A673 (cell line): ENCODE data around the gene IPCEF1. TPM values are rescaled to one million over a fixed set of nuclear protein-coding genes. Genes with fewer than 3 reads are reported as not detected.

Experiments used
- BruUV-seq: library from RNA; stranded (reverse); fragments of 400-500 nt; replicated peaks from 2 replicates; lab custom pipeline; 2021; lab: Mats Ljungman, UMichigan
- CTCF ChIA-PET: fragments of 300-600 bp; sonication (Branson Sonifier 250); formaldehyde crosslinking; loops from one replicate; lab custom pipeline; 2022; ENCODE audit warnings: antibody characterized with exemption; lab: Charles Lee
- POLR2A ChIA-PET: fragments of 300-600 bp; sonication (Branson Sonifier 250); formaldehyde crosslinking; loops from one replicate; lab custom pipeline; 2022; ENCODE audit warnings: antibody characterized with exemption; ENCODE audit not compliant: low non-redundant PET; lab: Charles Lee
- DNase-seq: peaks from one replicate; pipeline ENCODE4 v3.0.0-alpha.2; 2015; ENCODE audit warnings: low spot score
- H3K27ac ChIP-seq: fragments of 200-600 bp; sonication (generic); 2 replicates; pipeline ENCODE4 v1.5.1; 2016; ENCODE audit warnings: mixed run types, low read depth, mild to moderate bottlenecking, mixed read lengths, antibody characterized with exemption, low read length; ENCODE audit not compliant: poor library complexity, severe bottlenecking
- H3K27me3 ChIP-seq: fragments of 200-600 bp; sonication (generic); replicated peaks from 2 replicates; pipeline ENCODE4 v1.6.1; 2017; ENCODE audit warnings: mixed run types, low read depth, mild to moderate bottlenecking, mixed read lengths, antibody characterized with exemption, low read length; ENCODE audit not compliant: insufficient read depth, poor library complexity
- H3K36me3 ChIP-seq: fragments of 200-600 bp; sonication (generic); 2 replicates; pipeline ENCODE4 v1.6.1; 2016; ENCODE audit warnings: mixed run types, mild to moderate bottlenecking, mixed read lengths, antibody characterized with exemption, low read length; ENCODE audit not compliant: insufficient read depth, poor library complexity, severe bottlenecking
- H3K4me1 ChIP-seq: fragments of 200-600 bp; sonication (generic); 2 replicates; pipeline ENCODE4 v1.6.1; 2017; ENCODE audit warnings: mixed run types, mild to moderate bottlenecking, mixed read lengths, antibody characterized with exemption, low read length; ENCODE audit not compliant: insufficient read depth, poor library complexity, severe bottlenecking
- H3K4me3 ChIP-seq: fragments of 200-600 bp; sonication (generic); 2 replicates; pipeline ENCODE4 v1.5.1; 2016; ENCODE audit warnings: low read depth, mixed run types, mild to moderate bottlenecking, mixed read lengths, low read length; ENCODE audit not compliant: poor library complexity, severe bottlenecking
- H3K9me3 ChIP-seq: fragments of 200-600 bp; sonication (generic); 2 replicates; pipeline ENCODE4 v1.6.1; 2016; ENCODE audit warnings: mixed run types, low read depth, mild to moderate bottlenecking, mixed read lengths, antibody characterized with exemption, low read length; ENCODE audit not compliant: poor library complexity, severe bottlenecking
- EZH2 ChIP-seq: fragments of 200-600 bp; sonication (generic); IDR thresholded peaks from 2 replicates; pipeline ENCODE4 v1.6.1; 2017; ENCODE audit warnings: borderline replicate concordance, low read depth, mild to moderate bottlenecking, mixed read lengths, antibody characterized with exemption, low read length; ENCODE audit not compliant: poor library complexity, severe bottlenecking
- intact Hi-C: fragments of 100-400 bp; cut with micrococcal nuclease; formaldehyde crosslinking; loops from one replicate; pipeline ENCODE4 v1.10.0; 2022; ENCODE audit not compliant: unreplicated experiment
- total RNA-seq: library from RNA; stranded (reverse); gene quantifications from 2 replicates; pipeline ENCODE4 v1.2.3, GENCODE V29; 2021
- TF ChIP-seq, protein P1 (sequence below): fragments of 300-800, 200-600 bp; sonication (generic); conservative IDR thresholded peaks from 2 replicates; pipeline ENCODE4 v1.5.1; 2017; ENCODE audit warnings: low read depth, mild to moderate bottlenecking, antibody characterized with exemption, low read length, moderate library complexity, mixed read lengths

Gene IPCEF1
- total RNA-seq, 1 experiment from 2014 or later = 1.4 TPM

DNA sequence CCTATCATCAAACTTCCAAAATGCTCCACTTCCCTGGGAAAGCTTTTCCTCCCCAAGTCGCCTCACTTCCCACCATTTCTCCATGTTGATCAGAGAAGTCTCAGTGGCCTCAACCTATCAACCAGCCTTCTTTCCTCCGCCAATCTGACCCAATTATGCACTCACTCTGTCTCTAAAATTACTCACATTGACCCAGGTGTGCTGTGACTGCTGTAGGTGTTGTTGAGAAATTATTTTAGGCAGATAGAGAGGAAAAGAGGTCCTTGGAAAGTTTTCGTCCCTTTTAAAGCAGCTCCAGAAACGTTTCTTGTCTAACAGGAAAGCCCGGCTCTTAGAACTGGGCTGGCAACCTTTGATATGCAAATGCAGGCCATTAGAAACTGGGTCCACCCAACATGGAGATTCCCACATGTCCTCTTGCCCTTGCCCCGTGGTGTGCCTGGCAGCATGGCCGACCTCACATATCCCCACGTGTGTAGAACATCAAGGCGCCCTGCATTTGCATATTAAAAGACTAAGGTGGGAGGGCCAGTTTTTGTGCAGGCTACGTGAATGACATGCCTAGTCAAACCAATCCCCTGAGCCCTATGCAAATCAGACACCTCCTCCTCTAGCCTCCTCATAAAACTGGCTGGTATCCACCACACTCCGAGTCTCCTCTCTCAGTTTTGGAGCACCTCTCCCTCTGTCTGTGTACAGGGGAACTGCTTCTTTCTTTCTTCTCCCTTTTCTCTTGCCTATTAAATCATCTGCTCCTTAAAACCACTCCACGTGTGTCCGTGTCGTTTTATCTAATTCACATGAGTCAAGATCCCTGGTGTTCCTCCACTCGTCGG lies 12.9 kb downstream of the IPCEF1 start:
- no TSS peak for BruUV-seq

DNA sequence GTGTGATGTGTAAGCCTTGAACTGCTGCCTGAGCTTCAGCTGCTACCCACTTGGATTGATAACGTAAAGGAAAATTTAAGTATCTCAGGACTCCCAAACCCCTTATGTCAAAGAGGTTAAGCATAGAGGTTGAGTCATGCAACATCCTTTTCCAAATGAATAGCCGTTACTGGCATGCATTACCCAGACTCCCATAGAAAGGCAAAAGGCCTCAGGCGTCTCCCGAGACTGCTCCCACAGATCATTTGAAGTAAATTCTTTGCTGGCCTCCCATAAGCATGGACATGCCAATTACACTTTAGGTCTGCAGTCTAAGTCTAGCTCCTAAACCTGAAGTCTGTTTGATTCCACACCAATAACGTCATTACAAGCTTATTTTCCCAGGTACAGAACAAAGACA lies 14.7 kb downstream of the IPCEF1 start:
- ChIA-PET CTCF (no interaction called here), POLR2A (no interaction called here)
- DNase-seq = no peak
- no peak overlapping the region for H3K4me3 ChIP-seq
- H3K9me3 ChIP-seq = no peaks in the 10 kb centered on the region
- H3K27me3 ChIP-seq = no peaks in the 10 kb centered on the region
- TF ChIP-seq, protein P1, sequence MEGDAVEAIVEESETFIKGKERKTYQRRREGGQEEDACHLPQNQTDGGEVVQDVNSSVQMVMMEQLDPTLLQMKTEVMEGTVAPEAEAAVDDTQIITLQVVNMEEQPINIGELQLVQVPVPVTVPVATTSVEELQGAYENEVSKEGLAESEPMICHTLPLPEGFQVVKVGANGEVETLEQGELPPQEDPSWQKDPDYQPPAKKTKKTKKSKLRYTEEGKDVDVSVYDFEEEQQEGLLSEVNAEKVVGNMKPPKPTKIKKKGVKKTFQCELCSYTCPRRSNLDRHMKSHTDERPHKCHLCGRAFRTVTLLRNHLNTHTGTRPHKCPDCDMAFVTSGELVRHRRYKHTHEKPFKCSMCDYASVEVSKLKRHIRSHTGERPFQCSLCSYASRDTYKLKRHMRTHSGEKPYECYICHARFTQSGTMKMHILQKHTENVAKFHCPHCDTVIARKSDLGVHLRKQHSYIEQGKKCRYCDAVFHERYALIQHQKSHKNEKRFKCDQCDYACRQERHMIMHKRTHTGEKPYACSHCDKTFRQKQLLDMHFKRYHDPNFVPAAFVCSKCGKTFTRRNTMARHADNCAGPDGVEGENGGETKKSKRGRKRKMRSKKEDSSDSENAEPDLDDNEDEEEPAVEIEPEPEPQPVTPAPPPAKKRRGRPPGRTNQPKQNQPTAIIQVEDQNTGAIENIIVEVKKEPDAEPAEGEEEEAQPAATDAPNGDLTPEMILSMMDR = no peak
- TF ChIP-seq EZH2 = no peak
- no peaks in the 10 kb centered on the region for H3K4me1 ChIP-seq
- H3K27ac ChIP-seq = no peak overlapping the region
- intact Hi-C loops = no loop called here
- no TSS peak for BruUV-seq
- H3K36me3 ChIP-seq = no peaks in the 10 kb centered on the region

More for the DNA sequence above, 12.9 kb downstream of the IPCEF1 start:
- ChIA-PET CTCF (interaction anchor here (0.5 kb wide), 1 partner anchor 332 kb away, joined by 3 read pairs; no protein-coding TSS in a partner anchor), POLR2A (no interaction called here)
- no peaks in the 10 kb centered on the region for H3K4me1 ChIP-seq
- no peaks in the 10 kb centered on the region for H3K36me3 ChIP-seq
- H3K9me3 ChIP-seq = no peaks in the 10 kb centered on the region
- H3K27ac ChIP-seq = no peak overlapping the region
- no peaks in the 10 kb centered on the region for H3K27me3 ChIP-seq
- TF ChIP-seq, protein P1 = peak; percentile 60
- no peak for TF ChIP-seq EZH2
- intact Hi-C loops = loop anchor here (2.0 kb wide), 1 partner anchor 187 kb away; no protein-coding TSS in a partner anchor
- no peak overlapping the region for H3K4me3 ChIP-seq
- DNase-seq = peak; percentile 94

- no TSS peak for BruUV-seq
- H3K27me3 ChIP-seq = no peaks in the 10 kb centered on the region
- H3K36me3 ChIP-seq = no peaks in the 10 kb centered on the region
- no peaks in the 10 kb centered on the region for H3K4me1 ChIP-seq
- no peak for DNase-seq
- no peak for TF ChIP-seq EZH2
- TF ChIP-seq, protein P1 = no peak
- no peaks in the 10 kb centered on the region for H3K9me3 ChIP-seq
- CTCF ChIA-PET = no interaction called here
- intact Hi-C loops = no loop called here
- H3K27ac ChIP-seq = no peak overlapping the region
- no peak overlapping the region for H3K4me3 ChIP-seq
- POLR2A ChIA-PET = no interaction called here
Measured at GRCh38 chr6:154341336-154341735, 15.3 kb downstream of the IPCEF1 start.
